ENCODE data around the gene XPO6. TPM values are rescaled to one million over a fixed set of nuclear protein-coding genes. Genes with fewer than 3 reads are reported as not detected.

XPO6 gene
- total RNA-seq, 4 donors from 2014 or later, result 72.9 to 251 (median 86.4) TPM

GRCh38 chr16:28104404-28104803, 107.4 kb downstream of the XPO6 start:
- no peak for TF ChIP-seq POLR2A (IDR thresholded peaks at IDR 0.05)
- no peak for TF ChIP-seq CTCF (IDR thresholded peaks at IDR 0.05)
- H3K9me3 ChIP-seq, result no peaks in the 10 kb centered on the region
- DNase-seq, result no peak

DNA sequence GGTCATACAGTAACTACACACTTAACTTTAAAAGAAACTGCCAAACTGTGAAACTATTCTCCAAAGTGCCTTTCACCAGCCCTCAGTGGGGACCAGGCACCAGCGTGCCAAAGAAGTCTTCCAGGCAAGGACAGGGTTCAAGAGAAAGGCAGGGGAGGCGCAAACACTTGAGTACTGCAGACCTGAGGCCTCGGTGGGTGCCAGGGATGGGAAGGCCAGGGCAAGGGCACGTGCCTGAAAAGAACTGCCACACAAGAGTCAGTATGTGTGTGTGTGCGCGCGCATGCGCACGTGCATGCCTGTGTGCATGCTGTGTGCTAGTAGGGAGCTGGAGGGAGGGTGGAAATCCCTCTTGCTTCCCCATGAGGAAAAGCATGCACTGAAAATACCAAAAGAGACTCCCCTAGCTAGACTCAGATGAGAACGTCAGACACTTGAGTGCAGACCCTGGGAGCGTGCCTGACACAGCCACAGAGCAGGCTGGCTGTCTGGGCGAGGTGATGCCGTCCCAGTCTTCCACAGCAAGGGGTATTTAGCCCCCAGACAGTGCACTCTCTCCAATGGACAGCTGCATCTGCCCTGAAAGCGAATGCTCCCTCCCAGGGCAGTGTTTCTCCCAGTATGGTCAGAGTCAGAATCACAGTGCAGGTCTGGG, 108.1 kb downstream of the XPO6 start:
- DNase-seq, result no peak
- Histone ChIP-seq H3K36me3 (no peaks in the 10 kb centered on the region), H3K27ac (no peak overlapping the region), H3K4me3 (no peak overlapping the region), H3K4me1 (no peaks in the 10 kb centered on the region), H3K9me3 (no peaks in the 10 kb centered on the region), H3K27me3 (no peaks in the 10 kb centered on the region)
- intact Hi-C loops (cut with DNase I; ENCODE audit: low total_unique reads), result no loop called here
- TF ChIP-seq CTCF (IDR thresholded peaks at IDR 0.05), result no peak
- TF ChIP-seq POLR2A (IDR thresholded peaks at IDR 0.05), result no peak

More at GRCh38 chr16:28104404-28104803, 107.4 kb downstream of the XPO6 start:
- Histone ChIP-seq H3K4me1 (no peaks in the 10 kb centered on the region), H3K27me3 (no peaks in the 10 kb centered on the region), H3K27ac (no peak overlapping the region), H3K36me3 (no peaks in the 10 kb centered on the region), H3K4me3 (no peak overlapping the region)
- intact Hi-C loops (cut with DNase I; ENCODE audit: low total_unique reads), result no loop called here

- no peak overlapping the region for H3K27ac ChIP-seq
- H3K4me3 ChIP-seq, result no peak overlapping the region
- no peaks in the 10 kb centered on the region for H3K36me3 ChIP-seq
- no peaks in the 10 kb centered on the region for H3K27me3 ChIP-seq
- no peak for DNase-seq
- no peaks in the 10 kb centered on the region for H3K4me1 ChIP-seq
- TF ChIP-seq CTCF (IDR thresholded peaks at IDR 0.05) (no peak), POLR2A (IDR thresholded peaks at IDR 0.05) (no peak)
- intact Hi-C loops (cut with DNase I; ENCODE audit: low total_unique reads), result no loop called here
- no peaks in the 10 kb centered on the region for H3K9me3 ChIP-seq
Observed at GRCh38 chr16:28101533-28101890, 110.3 kb downstream of the XPO6 start.

GRCh38 chr16:28100810-28101532, 110.8 kb downstream of the XPO6 start:
- no peak for DNase-seq
- no peaks in the 10 kb centered on the region for H3K9me3 ChIP-seq
- intact Hi-C loops (cut with DNase I; ENCODE audit: low total_unique reads), result no loop called here
- H3K27me3 ChIP-seq, result no peaks in the 10 kb centered on the region
- TF ChIP-seq CTCF (IDR thresholded peaks at IDR 0.05) (no peak), POLR2A (IDR thresholded peaks at IDR 0.05) (no peak)
- H3K4me3 ChIP-seq, result no peak overlapping the region
- no peaks in the 10 kb centered on the region for H3K36me3 ChIP-seq
- H3K27ac ChIP-seq, result no peak overlapping the region
- no peaks in the 10 kb centered on the region for H3K4me1 ChIP-seq
